DND-41 (cell line): ENCODE data around the gene MRPL14.

ENCODE experiments used
- ATAC-seq: fragments of 200-7000 bp; cut with Tn5 transposase; 3 replicates; pipeline ENCODE4 v1.9.1; 2021; ENCODE audit warnings: low read depth; ENCODE audit not compliant: insufficient read depth
- DNase-seq: peaks from one replicate; pipeline ENCODE4 v3.0.0-alpha.2; 2020
- H2AFZ ChIP-seq: 2 replicates; pipeline ENCODE4 v1.6.0; 2012; ENCODE audit warnings: low read depth, low read length
- H3K27ac ChIP-seq: 2 replicates; pipeline ENCODE4 v1.5.1; 2012; ENCODE audit warnings: low read length, inconsistent platforms
- H3K27me3 ChIP-seq: fragments of 200-600 bp; sonication (generic); 2 replicates; pipeline ENCODE4 v1.6.0; 2012; ENCODE audit warnings: low read length, mild to moderate bottlenecking, inconsistent platforms; ENCODE audit not compliant: insufficient read depth, poor library complexity
- H3K36me3 ChIP-seq: 2 replicates; pipeline ENCODE4 v1.5.1; 2012; ENCODE audit warnings: low read length, inconsistent platforms; ENCODE audit not compliant: insufficient read depth
- H3K4me1 ChIP-seq: 2 replicates; pipeline ENCODE4 v1.5.1; 2012; ENCODE audit warnings: mild to moderate bottlenecking, low read length; ENCODE audit not compliant: insufficient read depth
- H3K4me2 ChIP-seq: 2 replicates; pipeline ENCODE4 v1.6.0; 2012; ENCODE audit warnings: mild to moderate bottlenecking, moderate library complexity, low read length, inconsistent platforms; ENCODE audit not compliant: insufficient read depth
- H3K4me3 ChIP-seq, 2 experiments: fragments of 200-600 bp in 1 of 2; shearing (Covaris generic) in 1 of 2; 2 replicates each; pipeline ENCODE4 v1.5.1; 2012 to 2016; ENCODE audit warnings: inconsistent platforms in 2 of 2, low read length in 2 of 2, mild to moderate bottlenecking in 2 of 2, low read depth in 1 of 2, moderate library complexity in 1 of 2
- H3K79me2 ChIP-seq: 2 replicates; pipeline ENCODE4 v1.6.0; 2012; ENCODE audit warnings: low read length, inconsistent platforms; ENCODE audit not compliant: insufficient read depth
- H3K9ac ChIP-seq: 2 replicates; pipeline ENCODE4 v1.6.0; 2012; ENCODE audit warnings: low read depth, mild to moderate bottlenecking, inconsistent platforms, low read length, moderate library complexity
- H3K9me3 ChIP-seq: 2 replicates; pipeline ENCODE4 v1.5.1; 2012; ENCODE audit warnings: low read length, moderate library complexity, mild to moderate bottlenecking, inconsistent platforms; ENCODE audit not compliant: insufficient read depth, severe bottlenecking
- H4K20me1 ChIP-seq: 2 replicates; pipeline ENCODE4 v1.6.0; 2012; ENCODE audit warnings: low read length; ENCODE audit not compliant: insufficient read depth
- CTCF ChIP-seq: IDR thresholded peaks from 2 replicates; pipeline ENCODE4 v1.5.1; 2012; ENCODE audit warnings: borderline replicate concordance, low read length, moderate library complexity, mild to moderate bottlenecking; ENCODE audit not compliant: poor library complexity, severe bottlenecking; ENCODE audit errors: extremely low read depth
- EZH2 ChIP-seq: IDR thresholded peaks from 3 replicates; pipeline ENCODE4 v1.6.1; 2012; ENCODE audit warnings: borderline replicate concordance, low read depth, mild to moderate bottlenecking, moderate library complexity, low read length, inconsistent platforms; ENCODE audit not compliant: severe bottlenecking

Gene MRPL14

GRCh38 chr6:44123544-44123943, 3.7 kb downstream of the MRPL14 start:
- TF ChIP-seq EZH2: no peak
- no peak for TF ChIP-seq CTCF
- Histone ChIP-seq H3K4me3 (no peak overlapping the region), H3K4me2 (peak overlapping the region; percentile 75), H2AFZ (no peak overlapping the region), H4K20me1 (peaks cover 78% of the 10 kb centered on the region), H3K9me3 (no peaks in the 10 kb centered on the region), H3K4me1 (peaks cover 50% of the 10 kb centered on the region), H3K79me2 (peaks cover 92% of the 10 kb centered on the region), H3K36me3 (0 out of 2 replicates have a peak, but pooled peaks cover 4% of the 10 kb centered on the region), H3K9ac (peak overlapping the region; percentile 4; the same call in 1 of the 2 replicates), H3K27ac (no peak overlapping the region), H3K27me3 (no peaks in the 10 kb centered on the region)
- DNase-seq: no peak
- ATAC-seq: no peak

- TF ChIP-seq EZH2 (no peak), CTCF (no peak)
- no peaks in the 10 kb centered on the region for H3K27me3 ChIP-seq
- peaks cover 97% of the 10 kb centered on the region for H3K79me2 ChIP-seq
- H4K20me1 ChIP-seq: peaks cover 84% of the 10 kb centered on the region
- H2AFZ ChIP-seq: no peak overlapping the region
- no peaks in the 10 kb centered on the region for H3K9me3 ChIP-seq
- H3K4me1 ChIP-seq: peaks cover 43% of the 10 kb centered on the region
- peak overlapping the region; percentile 75; the same call in 1 of the 2 replicates for H3K4me2 ChIP-seq
- ATAC-seq: peak; percentile 36
- 0 out of 2 replicates have a peak overlapping the region, but pooled peaks have one; percentile 4 for H3K27ac ChIP-seq
- H3K9ac ChIP-seq: peak overlapping the region; percentile 4; the same call in 1 of the 2 replicates
- DNase-seq: peak; percentile 28
- no peak overlapping the region for H3K4me3 ChIP-seq
- peaks cover 8% of the 10 kb centered on the region; the same call in 1 of the 2 replicates for H3K36me3 ChIP-seq
These were observed 4.5 kb downstream of the MRPL14 start for GRCh38 chr6:44122801-44123200.

- H3K27me3 ChIP-seq: no peaks in the 10 kb centered on the region
- ATAC-seq (no peak), DNase-seq (no peak)
- TF ChIP-seq EZH2 (no peak), CTCF (no peak)
- no peak overlapping the region for H3K9ac ChIP-seq
- H3K27ac ChIP-seq: no peak overlapping the region
- no peak overlapping the region for H2AFZ ChIP-seq
- H3K9me3 ChIP-seq: no peaks in the 10 kb centered on the region
- H3K4me3 ChIP-seq: no peak overlapping the region
- H3K79me2 ChIP-seq: peaks cover 100% of the 10 kb centered on the region
- peaks cover 35% of the 10 kb centered on the region for H3K4me1 ChIP-seq
- peaks cover 14% of the 10 kb centered on the region for H3K36me3 ChIP-seq
- H4K20me1 ChIP-seq: peaks cover 98% of the 10 kb centered on the region
- H3K4me2 ChIP-seq: no peak overlapping the region
These were observed 6.4 kb downstream of the MRPL14 start for GRCh38 chr6:44120692-44121443.
